Hepatocyte (in vitro differentiated cells): Measurements from ENCODE around the gene NOMO2. TPM values are rescaled to one million over a fixed set of nuclear protein-coding genes. Genes with fewer than 3 reads are reported as not detected.

Experiments used
- microRNA-seq: library from miRNA; unstranded; fragments of <30 nt; microRNA quantifications from one replicate; pipeline ENCODE4, GENCODE V29; 2017
- polyA plus RNA-seq: library from polyadenylated mRNA; unstranded; fragments of >200 nt; fragmentation: Nextera tagmentation; extraction: Ambion mirVana; gene quantifications from 2 replicates; pipeline ENCODE4 v1.2.1, GENCODE V29; 2016
- small RNA-seq: library from RNA; depleted of rRNA; stranded (forward); fragments of <200 nt; gene quantifications from one replicate; pipeline ENCODE3, GENCODE V24; 2014
- total RNA-seq: library from RNA; depleted of rRNA; stranded (reverse); fragments of >200 nt; gene quantifications from 2 replicates; pipeline ENCODE4 v1.2.3, GENCODE V29; 2014

NOMO2 gene
- total and polyA plus RNA-seq, 2 experiments from 2014 or later = 92.8 to 129 TPM

Small RNA genes within 50 kb of the gene (microRNA-seq; reads per million reads assigned to microRNA genes)
- gene MIR3179-3 (not detected), gene MIR3179-4 (not detected), gene MIR3180-3 (not detected), gene MIR3670-3 (not detected), gene MIR3670-4 (not detected), gene MIR6770-3 (not detected)

Small RNA genes within 50 kb of the gene (small RNA-seq; reads per million reads assigned to genes)
- not detected for gene MIR3179-3
- gene MIR3179-4 = not detected
- gene MIR3180-3 = not detected
- not detected for gene MIR3670-3
- gene MIR3670-4 = not detected
- gene MIR6770-3 = not detected
- not detected for gene RF00019

Other genes starting within 250 kb of the NOMO2 start
- 20.8 TPM in 1 of 2 replicates, not detected in the other for gene NPIPA8, start 225.4 kb downstream of the NOMO2 start, total RNA-seq
- not detected in 2 replicates for gene NPIPA8, start 225.4 kb downstream of the NOMO2 start, polyA plus RNA-seq
- 2,370 and 2,788 TPM in 2 replicates for gene RPS15A, start 228.2 kb upstream of the NOMO2 start, total RNA-seq
- 554 and 588 TPM in 2 replicates for gene RPS15A, start 228.2 kb upstream of the NOMO2 start, polyA plus RNA-seq
- gene ARL6IP1, start 239.5 kb upstream of the NOMO2 start, total RNA-seq = 239 and 348 TPM in 2 replicates
- gene ARL6IP1, start 239.5 kb upstream of the NOMO2 start, polyA plus RNA-seq = 138 and 179 TPM in 2 replicates